BE2C (cell line): ENCODE measurements around the gene ERCC5.

Source experiments
- DNase-seq: peaks from one replicate; pipeline ENCODE4 v3.0.0-alpha.2; 2020
- H3K27me3 ChIP-seq: fragments of 250-450 bp; sonication (Bioruptor Pico); 2 replicates; pipeline ENCODE4 v1.5.1; 2020; ENCODE audit warnings: mild to moderate bottlenecking
- H3K36me3 ChIP-seq: fragments of 250-450 bp; sonication (Bioruptor Pico); 2 replicates; pipeline ENCODE4 v1.5.1; 2020; ENCODE audit warnings: mild to moderate bottlenecking
- H3K4me1 ChIP-seq: fragments of 250-450 bp; sonication (Bioruptor Pico); 2 replicates; pipeline ENCODE4 v1.5.1; 2020
- H3K4me3 ChIP-seq: 2 replicates; pipeline ENCODE4 v1.5.1; 2011; ENCODE audit warnings: low read depth, low read length
- H3K9me3 ChIP-seq: fragments of 250-450 bp; sonication (Bioruptor Pico); 2 replicates; pipeline ENCODE4 v1.5.1; 2020
- CTCF ChIP-seq: IDR thresholded peaks from 2 replicates; pipeline ENCODE4 v1.5.1; 2012; ENCODE audit warnings: mild to moderate bottlenecking, low read depth, low read length

The ERCC5 gene

GRCh38 chr13:102901056-102901455 lies 55.2 kb downstream of the ERCC5 start:
- Histone ChIP-seq H3K4me3 (no peak overlapping the region), H3K36me3 (no peaks in the 10 kb centered on the region), H3K4me1 (no peaks in the 10 kb centered on the region), H3K27me3 (peaks cover 10% of the 10 kb centered on the region), H3K9me3 (no peaks in the 10 kb centered on the region)
- DNase-seq = no peak
- TF ChIP-seq CTCF = no peak

- Histone ChIP-seq H3K4me3 (no peak overlapping the region), H3K4me1 (no peaks in the 10 kb centered on the region), H3K36me3 (no peaks in the 10 kb centered on the region), H3K27me3 (peaks cover 10% of the 10 kb centered on the region), H3K9me3 (no peaks in the 10 kb centered on the region)
- DNase-seq = no peak
- no peak for TF ChIP-seq CTCF
These were observed 55.9 kb downstream of the ERCC5 start for GRCh38 chr13:102901615-102902305.

- H3K36me3 ChIP-seq = no peaks in the 10 kb centered on the region
- TF ChIP-seq CTCF = no peak
- H3K4me1 ChIP-seq = no peaks in the 10 kb centered on the region
- H3K27me3 ChIP-seq = peaks cover 13% of the 10 kb centered on the region
- H3K9me3 ChIP-seq = no peaks in the 10 kb centered on the region
- no peak overlapping the region for H3K4me3 ChIP-seq
- peak; percentile 36 for DNase-seq
These were observed 57.0 kb downstream of the ERCC5 start for GRCh38 chr13:102902789-102903347.

- no peaks in the 10 kb centered on the region for H3K9me3 ChIP-seq
- H3K27me3 ChIP-seq = peaks cover 13% of the 10 kb centered on the region
- no peak overlapping the region for H3K4me3 ChIP-seq
- no peaks in the 10 kb centered on the region for H3K36me3 ChIP-seq
- peak; percentile 55 for TF ChIP-seq CTCF
- no peak for DNase-seq
- H3K4me1 ChIP-seq = no peaks in the 10 kb centered on the region
These were observed 58.0 kb downstream of the ERCC5 start for GRCh38 chr13:102903659-102904407.

GRCh38 chr13:102904408-102904862 lies 58.6 kb downstream of the ERCC5 start:
- peaks cover 13% of the 10 kb centered on the region for H3K27me3 ChIP-seq
- H3K9me3 ChIP-seq = no peaks in the 10 kb centered on the region
- H3K4me3 ChIP-seq = no peak overlapping the region
- no peak for TF ChIP-seq CTCF
- no peaks in the 10 kb centered on the region for H3K36me3 ChIP-seq
- no peaks in the 10 kb centered on the region for H3K4me1 ChIP-seq
- no peak for DNase-seq
